T-helper 9 cell (primary cell): ENCODE measurements around the gene STPG2.
"Not testable (repeated sequence)": the region's sequence is repeated elsewhere in the genome, so short reads cannot be mapped to it uniquely, and the experiment has no call there.

Experiments
- DNase-seq: peaks from one replicate; pipeline ENCODE4 v3.0.0-alpha.2; 2020

STPG2 gene

GRCh38 chr4:97942137-97942536, 201.1 kb downstream of the STPG2 start:
- no peak for DNase-seq

- DNase-seq: no peak
Measured at GRCh38 chr4:97938141-97938540, 205.1 kb downstream of the STPG2 start.

- no peak for DNase-seq
Measured at GRCh38 chr4:97924341-97924958, 218.8 kb downstream of the STPG2 start.

GRCh38 chr4:97923096-97923495, 220.2 kb downstream of the STPG2 start:
- no peak for DNase-seq

DNA sequence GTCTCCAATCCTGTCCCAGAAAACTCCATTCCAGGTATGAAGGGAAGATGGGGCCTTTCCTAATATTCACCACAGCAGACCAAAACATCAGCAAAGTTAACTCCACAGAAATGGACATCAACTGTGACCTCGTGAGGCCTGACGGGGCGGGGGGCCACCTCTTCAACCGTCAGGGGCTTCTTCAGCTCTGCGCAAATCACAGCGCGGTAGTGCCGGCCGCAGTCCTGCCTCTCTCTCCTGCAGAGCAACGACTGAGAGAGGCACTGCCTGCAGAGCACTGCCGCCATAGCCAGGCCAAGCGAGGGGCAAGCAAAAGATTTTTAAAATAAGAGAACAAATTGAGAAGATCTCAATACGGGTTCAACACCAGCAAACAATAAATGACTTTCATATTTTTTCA, 226.2 kb downstream of the STPG2 start:
- DNase-seq: no peak

DNA sequence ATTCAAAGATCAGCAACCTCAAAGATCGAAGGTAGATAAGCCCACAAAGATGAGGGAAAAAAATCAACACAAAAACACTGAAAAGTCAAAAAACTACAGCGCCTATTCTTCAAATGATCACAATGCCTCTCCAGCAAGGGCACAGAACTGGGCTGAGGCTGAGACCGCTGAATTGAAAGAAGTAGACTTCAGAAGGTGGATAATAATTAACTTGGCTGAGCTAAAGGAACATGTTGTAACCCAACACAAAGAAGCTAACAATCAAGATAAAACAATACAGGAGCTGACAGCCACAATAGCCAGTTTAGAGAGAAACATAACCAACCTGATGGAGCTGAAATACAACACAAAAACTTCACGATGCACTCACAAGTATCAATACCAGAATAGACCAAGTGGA, 231.1 kb downstream of the STPG2 start:
- no peak for DNase-seq

GRCh38 chr4:97911236-97911906, 231.9 kb downstream of the STPG2 start:
- DNase-seq: no peak

GRCh38 chr4:97910005-97910404, 233.3 kb downstream of the STPG2 start:
- DNase-seq: no peak

DNA sequence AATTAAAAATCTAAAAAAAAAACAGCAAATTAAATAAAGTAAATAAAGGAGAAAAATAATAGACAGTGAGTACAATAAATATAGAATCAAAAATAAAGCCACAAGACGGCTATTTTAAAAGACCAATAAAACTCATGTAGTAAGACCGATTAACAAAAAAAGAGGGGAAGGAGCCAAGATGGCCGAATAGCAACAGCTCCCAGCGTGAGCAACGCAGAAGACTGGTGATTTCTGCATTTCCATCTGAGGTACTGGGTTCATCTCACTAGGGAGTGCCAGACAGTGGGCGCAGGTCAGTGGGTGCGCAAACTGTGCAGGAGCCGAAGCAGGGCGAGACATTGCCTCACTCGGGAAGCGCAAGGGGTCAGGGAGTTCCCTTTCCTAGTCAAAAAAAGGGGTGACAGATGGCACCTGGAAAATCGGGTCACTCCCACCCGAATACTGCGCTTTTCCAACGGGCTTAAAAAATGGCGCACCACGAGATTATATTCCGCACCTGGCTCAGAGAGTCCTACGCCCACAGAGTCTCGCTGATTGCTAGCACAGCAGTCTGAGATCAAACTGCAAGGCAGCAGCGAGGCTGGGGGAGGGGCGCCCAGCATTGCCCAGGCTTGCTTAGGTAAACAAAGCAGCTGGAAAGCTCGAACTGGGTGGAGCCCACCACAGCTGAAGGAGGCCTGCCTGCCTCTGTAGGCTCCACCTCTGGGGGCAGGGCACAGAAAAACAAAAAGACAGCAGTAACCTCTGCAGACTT, 239.7 kb downstream of the STPG2 start:
- DNase-seq: not testable (repeated sequence)

DNA sequence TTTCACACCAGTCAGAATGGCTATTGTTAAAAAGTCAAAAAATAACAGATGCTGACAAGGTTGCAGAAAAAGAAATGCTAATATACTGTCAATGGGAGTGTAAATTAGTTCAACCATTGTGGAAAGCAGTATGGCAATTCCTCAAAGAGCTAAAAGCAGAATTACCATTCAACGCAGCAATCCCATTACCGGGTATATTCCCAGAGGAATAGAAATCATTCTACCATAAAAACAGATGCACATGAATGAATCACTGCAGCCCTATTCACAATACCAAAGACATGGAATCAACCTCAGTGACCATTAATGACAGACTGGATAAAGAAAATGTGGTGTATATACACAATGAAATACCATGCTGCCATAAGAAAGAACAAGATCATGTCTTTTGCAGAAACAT, 243.0 kb downstream of the STPG2 start:
- no peak for DNase-seq

GRCh38 chr4:97892592-97893266, 250.5 kb downstream of the STPG2 start:
- no peak for DNase-seq

- DNase-seq: no peak
Measured at GRCh38 chr4:97879942-97880341, 263.3 kb downstream of the STPG2 start.

DNA sequence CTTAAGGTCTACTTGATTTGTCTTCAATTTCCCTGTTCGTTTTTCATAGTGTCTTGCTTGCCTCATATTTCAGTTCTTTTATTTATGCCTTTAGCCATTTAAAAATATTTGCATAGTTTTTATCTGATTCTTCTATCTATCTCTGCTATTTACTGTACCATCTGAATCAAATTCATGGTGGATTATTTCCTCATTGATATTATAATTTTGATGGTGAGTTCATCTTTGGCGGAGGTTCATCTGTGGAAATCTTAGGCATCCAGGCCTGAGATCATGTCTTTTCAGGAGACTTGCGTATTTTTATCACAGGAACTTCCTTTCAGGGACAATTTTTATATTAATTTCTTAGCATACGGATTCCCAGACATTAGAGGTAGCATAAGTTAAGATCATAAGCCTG, 275.2 kb downstream of the STPG2 start:
- no peak for DNase-seq

DNA sequence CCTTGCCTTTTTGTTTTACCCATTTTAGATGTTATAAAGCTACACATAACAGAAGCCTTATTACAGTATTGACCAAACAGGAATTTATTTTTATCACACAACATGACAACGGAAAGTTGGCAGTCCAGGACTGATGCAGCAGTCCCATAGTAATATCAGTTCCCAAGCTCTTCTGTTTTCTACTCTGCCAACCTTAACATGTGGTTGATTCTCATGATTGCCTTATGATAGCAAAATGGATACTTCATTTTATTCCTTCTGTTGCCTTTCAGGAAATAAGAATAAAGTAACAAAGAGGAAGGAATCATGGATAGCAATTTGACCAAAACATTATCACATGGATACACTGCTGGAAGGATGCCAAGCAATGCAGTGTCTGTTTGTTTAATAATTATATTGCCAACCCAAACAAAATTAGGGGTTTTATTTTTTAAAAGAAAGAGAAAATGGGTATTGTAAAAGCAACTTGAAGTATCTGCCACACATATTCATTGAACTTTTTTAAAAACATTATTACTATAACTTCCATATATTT, 275.7 kb downstream of the STPG2 start:
- DNase-seq: no peak

DNA sequence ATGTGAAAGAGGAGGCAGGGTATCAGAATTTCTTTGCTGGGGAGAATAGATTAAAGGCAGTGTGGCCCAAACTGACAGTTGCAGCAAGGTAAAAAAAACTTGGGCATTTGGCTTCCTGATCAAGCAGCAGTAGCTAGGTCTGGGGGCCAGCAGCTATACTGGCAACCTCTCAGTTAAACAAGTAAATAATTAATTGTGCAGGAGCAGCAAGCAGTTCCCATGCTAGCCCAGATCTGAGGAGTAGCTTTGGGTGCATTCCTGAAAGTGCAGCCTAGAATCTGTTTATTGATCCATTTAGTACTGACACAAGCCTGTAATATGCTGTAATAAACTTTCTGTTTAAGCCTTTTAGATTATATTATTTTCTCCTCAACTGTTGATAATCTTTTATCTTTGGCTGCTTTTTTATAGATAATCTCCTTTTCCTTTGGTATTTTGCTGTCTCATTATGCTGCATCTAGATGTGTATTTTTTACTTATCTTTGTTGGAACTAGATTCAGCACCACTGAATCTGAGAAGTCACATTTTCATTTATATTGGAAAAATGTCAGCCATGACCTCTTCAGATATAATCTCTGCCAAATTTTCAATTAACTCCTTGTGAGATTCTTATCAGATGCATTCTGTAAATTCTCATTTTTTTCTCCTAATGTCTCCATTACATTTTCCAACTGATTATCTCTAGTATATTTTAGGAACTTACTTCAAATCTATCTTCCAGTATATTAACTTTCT, 276.3 kb downstream of the STPG2 start:
- no peak for DNase-seq

- no peak for DNase-seq
Measured at GRCh38 chr4:97851115-97851514, 292.2 kb downstream of the STPG2 start.

DNA sequence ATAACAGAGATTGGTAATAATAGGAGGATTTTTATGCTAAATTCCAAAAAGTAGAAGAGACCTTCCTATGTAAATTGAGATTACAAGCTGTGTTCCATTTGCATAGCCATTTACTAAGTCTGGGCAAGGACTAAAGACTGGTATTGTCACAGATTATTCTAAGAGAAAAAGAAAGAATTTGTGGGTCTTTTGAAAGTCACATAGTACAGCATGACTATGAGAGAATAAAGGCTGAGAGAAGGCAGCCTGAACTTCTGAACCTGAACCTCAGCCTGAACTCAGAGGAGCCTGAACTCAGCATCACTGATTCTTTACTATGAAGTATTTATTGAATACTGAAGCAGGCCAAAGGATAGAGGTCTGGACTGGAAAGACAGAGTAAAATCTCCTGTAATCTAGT, 297.5 kb downstream of the STPG2 start:
- no peak for DNase-seq

DNA sequence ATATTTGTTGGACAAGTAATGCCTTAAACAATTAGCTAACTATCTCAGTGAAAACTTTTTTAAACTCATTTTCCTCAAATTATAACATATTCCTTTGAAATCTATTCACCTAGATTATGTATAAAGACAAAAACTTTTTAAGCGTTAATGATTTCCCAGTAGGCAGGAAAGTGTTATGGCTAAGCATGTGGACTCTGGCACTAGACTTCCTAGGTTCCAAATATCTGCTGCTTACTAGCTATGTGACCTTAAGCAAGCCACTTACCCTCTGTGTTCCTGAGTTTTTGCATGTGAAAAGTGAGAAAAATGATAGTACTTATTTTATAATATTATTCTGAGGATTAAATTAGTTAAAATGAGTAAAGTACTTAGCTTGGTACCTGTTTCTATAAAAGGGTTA, 301.8 kb downstream of the STPG2 start:
- no peak for DNase-seq

GRCh38 chr4:97836662-97837061, 306.6 kb downstream of the STPG2 start:
- DNase-seq: no peak

DNA sequence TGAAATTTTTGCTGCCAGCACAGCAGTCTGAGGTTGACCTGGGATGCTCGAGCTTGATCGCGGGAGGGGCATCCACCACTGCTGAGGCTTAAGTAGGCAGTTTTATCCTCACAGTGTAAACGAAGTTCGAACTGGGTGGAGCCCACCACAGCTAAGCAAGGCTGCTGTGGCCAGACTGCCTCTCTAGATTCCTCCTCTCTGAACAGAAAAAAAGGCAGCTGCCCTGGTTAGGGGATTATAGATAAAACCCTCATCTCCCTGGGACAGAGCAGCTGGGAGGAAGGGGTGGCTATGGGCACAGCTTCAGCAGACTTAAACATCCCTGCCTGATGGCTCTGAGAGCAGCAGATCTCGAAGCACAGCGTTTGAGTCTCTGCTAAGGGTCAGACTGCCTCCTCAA, 314.6 kb downstream of the STPG2 start:
- no peak for DNase-seq

DNA sequence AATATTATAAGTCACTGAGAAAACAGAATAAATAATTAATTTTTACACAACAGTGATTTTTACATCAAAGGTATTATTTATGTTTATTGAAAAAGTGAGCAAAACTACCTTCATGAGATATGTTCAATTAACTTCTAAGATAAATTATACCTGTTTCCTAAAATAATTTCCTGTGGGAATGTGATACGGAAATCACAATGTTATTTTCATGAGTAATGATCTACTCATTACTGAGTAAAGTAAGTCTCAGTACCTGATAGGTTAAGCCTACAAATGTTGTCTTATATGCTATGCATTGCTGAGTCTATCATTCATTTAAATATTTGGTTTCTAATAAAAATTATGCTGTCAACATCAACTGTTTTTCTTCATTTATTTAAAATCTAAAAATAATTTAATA, 324.0 kb downstream of the STPG2 start:
- DNase-seq: no peak

GRCh38 chr4:97812768-97813167, 330.5 kb downstream of the STPG2 start:
- DNase-seq: no peak
